ES-I3 (cell line): ENCODE measurements around the gene C10orf90.

Experiments used
- H3K36me3 ChIP-seq: 2 replicates; pipeline ENCODE4 v1.6.1; 2013; ENCODE audit warnings: mild to moderate bottlenecking, low read length, control low read depth, moderate library complexity; ENCODE audit not compliant: insufficient read depth
- H3K4me1 ChIP-seq: 2 replicates; pipeline ENCODE4 v1.6.1; 2013; ENCODE audit warnings: mild to moderate bottlenecking, control low read depth, low read length; ENCODE audit not compliant: insufficient read depth
- H3K9ac ChIP-seq: 2 replicates; pipeline ENCODE4 v1.6.1; 2013; ENCODE audit warnings: low read depth, mild to moderate bottlenecking, low read length, moderate library complexity
- H3K9me3 ChIP-seq: 2 replicates; pipeline ENCODE4 v1.6.1; 2013; ENCODE audit warnings: mild to moderate bottlenecking, low read length, moderate library complexity; ENCODE audit not compliant: control insufficient read depth, insufficient read depth

The C10orf90 gene

DNA sequence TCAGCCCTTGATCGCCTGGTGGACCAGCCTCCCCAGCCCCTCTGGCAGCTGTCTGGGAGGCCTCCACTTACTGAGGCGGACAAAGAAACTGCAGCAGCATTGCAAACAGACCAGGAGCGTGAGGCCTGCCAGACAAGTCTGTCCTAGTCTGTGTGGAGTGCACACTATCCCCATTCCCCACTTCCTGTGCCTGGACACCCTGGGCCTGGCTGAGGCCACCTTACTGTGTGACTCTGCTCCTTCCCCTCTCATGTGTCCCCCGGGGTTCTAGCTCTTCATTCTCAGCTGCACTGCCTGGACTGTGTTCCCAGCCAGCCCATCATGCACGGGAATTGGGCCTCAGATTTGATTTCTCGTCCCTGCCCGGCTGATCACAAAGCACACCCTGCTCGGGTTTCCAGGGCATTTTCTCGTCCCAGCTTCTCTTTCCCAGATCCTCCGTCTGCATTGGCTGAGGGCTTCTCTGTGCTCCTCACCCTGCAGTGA is 16.7 kb upstream of the C10orf90 start:
- no peak overlapping the region for H3K9ac ChIP-seq

DNA sequence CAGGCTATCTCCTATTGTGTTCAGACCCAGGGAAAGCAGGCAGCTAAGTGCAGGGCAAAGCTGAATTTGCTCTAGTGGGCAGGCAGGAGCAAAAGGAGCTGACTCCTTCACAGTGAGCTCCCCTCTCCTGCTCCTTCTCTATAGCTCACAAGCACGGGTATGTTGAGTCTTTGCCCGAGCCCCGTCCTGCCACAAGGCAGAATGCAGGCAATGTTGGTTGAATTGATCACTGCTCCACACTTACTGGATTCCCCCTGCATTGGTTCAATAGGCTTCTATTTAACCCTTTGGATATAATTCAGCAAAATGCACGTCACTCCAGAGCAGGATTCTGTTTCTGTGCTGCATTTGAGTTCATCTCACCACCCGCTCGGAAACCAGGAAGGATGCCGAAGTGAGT is 16.2 kb upstream of the C10orf90 start:
- no peak overlapping the region for H3K9ac ChIP-seq
- H3K36me3 ChIP-seq = no peaks in the 10 kb centered on the region
- 0 out of 2 replicates have a peak, but pooled peaks cover 6% of the 10 kb centered on the region for H3K4me1 ChIP-seq
- 0 out of 2 replicates have a peak, but pooled peaks cover 3% of the 10 kb centered on the region for H3K9me3 ChIP-seq

More for the DNA sequence above, 16.7 kb upstream of the C10orf90 start:
- Histone ChIP-seq H3K36me3 (no peaks in the 10 kb centered on the region), H3K4me1 (0 out of 2 replicates have a peak, but pooled peaks cover 6% of the 10 kb centered on the region), H3K9me3 (0 out of 2 replicates have a peak, but pooled peaks cover 3% of the 10 kb centered on the region)

GRCh38 chr10:126686268-126686667 is 15.8 kb upstream of the C10orf90 start:
- Histone ChIP-seq H3K4me1 (0 out of 2 replicates have a peak, but pooled peaks cover 6% of the 10 kb centered on the region), H3K9ac (no peak overlapping the region), H3K9me3 (0 out of 2 replicates have a peak, but pooled peaks cover 2% of the 10 kb centered on the region), H3K36me3 (no peaks in the 10 kb centered on the region)

DNA sequence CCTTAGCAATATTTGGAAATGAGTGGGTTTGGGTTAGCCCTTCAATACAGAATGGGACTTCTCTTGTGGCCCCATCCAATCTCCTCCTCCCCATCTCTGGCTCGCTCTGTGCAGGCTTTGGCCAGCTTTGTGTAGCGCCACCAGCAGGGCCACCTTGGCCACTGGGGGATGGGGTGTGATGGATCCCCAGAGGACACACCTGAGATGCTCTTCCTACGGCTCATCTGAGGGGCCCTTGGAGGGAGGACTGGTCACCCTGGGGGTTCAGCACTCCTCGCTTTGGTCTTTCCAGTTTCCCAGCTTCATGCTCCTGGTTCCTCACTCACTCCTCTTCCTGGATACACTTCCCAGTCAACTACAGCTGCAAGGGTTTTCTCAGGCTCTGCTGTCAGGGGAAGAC is 15.3 kb upstream of the C10orf90 start:
- 0 out of 2 replicates have a peak, but pooled peaks cover 6% of the 10 kb centered on the region for H3K4me1 ChIP-seq
- no peak overlapping the region for H3K9ac ChIP-seq
- H3K36me3 ChIP-seq = no peaks in the 10 kb centered on the region
- no peaks in the 10 kb centered on the region for H3K9me3 ChIP-seq

DNA sequence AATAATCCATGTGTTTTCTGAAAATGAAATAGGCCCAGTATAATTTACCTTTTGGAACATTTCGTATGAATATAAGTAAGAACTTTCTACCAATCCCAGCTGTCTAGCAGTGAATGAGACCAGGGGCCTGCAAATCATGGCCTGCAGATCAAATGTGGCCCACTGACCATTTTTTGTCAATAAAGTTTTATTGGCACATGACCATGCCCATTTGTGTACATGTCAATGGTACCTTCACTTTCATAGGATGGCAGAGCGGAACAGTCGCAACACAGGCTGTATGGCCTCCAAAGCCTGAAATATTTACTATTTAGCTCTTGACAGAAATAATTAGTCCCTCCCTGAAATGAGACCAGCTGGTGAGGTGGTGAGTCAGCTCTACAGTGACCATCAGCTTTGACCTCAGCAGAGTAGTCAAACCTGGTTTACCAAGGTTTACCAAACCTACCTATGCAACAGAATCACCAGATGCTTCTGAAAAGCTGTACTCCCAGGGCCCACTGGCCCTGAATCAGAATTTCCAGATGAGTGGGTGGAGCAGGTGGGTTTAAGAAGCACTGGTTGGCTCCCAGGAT is 13.8 kb upstream of the C10orf90 start:
- H3K9me3 ChIP-seq = no peaks in the 10 kb centered on the region
- no peak overlapping the region for H3K9ac ChIP-seq
- H3K36me3 ChIP-seq = no peaks in the 10 kb centered on the region
- H3K4me1 ChIP-seq = 0 out of 2 replicates have a peak, but pooled peaks cover 6% of the 10 kb centered on the region

DNA sequence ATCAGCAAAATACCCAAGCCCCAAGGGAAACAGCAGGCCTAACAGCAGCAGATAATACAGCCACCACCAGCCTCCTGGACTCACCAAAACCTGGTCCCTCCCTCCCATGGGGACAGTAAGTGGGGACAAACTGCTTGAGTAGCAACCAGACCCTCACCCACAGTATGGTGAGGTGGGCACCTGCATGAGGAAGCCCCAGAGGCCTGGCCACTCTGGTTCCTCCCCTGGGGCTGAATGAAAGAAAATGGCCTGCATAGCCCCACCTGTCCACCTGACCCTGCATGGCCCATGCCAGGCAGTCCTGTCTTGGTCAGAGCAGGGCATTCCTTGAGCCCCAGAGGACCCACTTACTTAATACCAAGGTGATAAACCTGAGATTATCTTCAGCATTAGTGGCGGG is 13.0 kb upstream of the C10orf90 start:
- no peaks in the 10 kb centered on the region for H3K36me3 ChIP-seq
- H3K4me1 ChIP-seq = 0 out of 2 replicates have a peak, but pooled peaks cover 6% of the 10 kb centered on the region
- no peak overlapping the region for H3K9ac ChIP-seq
- no peaks in the 10 kb centered on the region for H3K9me3 ChIP-seq

GRCh38 chr10:126675656-126676438 is 5.4 kb upstream of the C10orf90 start:
- Histone ChIP-seq H3K9ac (no peak overlapping the region), H3K36me3 (no peaks in the 10 kb centered on the region), H3K4me1 (no peaks in the 10 kb centered on the region), H3K9me3 (no peaks in the 10 kb centered on the region)

DNA sequence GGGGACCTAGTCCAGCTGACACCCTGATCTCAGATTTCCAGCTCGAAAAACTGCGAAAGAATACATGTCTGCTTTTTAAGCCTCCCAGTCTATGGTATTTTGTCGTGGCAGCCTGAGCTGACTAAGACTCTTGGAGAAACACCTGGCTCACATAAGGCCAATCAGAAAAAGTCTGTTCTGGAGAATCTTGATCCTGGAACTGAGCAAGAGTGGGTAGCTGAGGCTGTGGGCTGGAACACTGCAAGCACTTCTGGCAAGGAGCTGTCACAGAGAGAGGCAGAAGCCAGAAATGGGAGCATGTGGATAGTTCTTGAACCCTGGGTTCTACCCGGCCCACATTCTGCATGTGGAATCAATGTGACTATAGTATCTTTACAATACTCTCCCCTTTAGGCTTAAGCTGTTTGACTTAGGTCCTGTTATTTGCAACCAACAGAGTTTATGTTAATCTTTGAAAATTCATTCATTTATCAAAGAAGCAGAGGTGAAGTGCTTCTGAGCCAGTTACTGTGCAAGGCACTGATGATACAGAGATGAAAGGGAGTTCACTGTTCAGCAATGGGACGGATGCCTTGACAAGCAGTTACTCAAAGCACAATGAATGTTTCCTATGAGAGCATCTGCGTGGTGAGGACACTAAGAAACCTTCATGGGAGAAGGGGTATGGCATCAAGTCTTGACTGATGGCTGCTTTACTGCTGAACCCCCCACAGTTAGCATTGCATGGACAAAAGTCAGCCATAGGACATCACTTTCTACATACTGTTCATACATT is 4.4 kb upstream of the C10orf90 start:
- no peaks in the 10 kb centered on the region for H3K36me3 ChIP-seq
- no peak overlapping the region for H3K9ac ChIP-seq
- H3K9me3 ChIP-seq = no peaks in the 10 kb centered on the region
- H3K4me1 ChIP-seq = no peaks in the 10 kb centered on the region

DNA sequence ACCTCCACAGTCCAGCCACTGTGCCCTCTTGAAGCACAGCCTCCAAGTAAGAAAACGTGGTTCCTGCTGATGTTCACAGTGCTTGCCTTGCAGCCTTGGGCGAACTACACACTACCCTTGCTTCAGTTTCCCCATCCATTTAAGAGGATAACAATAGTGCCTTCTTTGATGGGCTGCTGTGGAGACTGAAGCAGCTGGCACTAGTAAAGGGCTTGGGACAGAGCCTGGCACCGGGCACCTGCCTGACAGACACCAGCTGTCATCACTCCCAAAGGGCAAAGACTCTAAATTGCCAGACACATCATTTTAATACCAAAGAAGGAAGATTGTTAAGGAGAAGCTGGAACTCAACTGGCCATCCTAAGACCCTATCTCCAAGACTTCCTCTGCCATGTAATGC is 3.1 kb upstream of the C10orf90 start:
- no peak overlapping the region for H3K9ac ChIP-seq
- H3K36me3 ChIP-seq = no peaks in the 10 kb centered on the region
- no peaks in the 10 kb centered on the region for H3K9me3 ChIP-seq
- no peaks in the 10 kb centered on the region for H3K4me1 ChIP-seq

DNA sequence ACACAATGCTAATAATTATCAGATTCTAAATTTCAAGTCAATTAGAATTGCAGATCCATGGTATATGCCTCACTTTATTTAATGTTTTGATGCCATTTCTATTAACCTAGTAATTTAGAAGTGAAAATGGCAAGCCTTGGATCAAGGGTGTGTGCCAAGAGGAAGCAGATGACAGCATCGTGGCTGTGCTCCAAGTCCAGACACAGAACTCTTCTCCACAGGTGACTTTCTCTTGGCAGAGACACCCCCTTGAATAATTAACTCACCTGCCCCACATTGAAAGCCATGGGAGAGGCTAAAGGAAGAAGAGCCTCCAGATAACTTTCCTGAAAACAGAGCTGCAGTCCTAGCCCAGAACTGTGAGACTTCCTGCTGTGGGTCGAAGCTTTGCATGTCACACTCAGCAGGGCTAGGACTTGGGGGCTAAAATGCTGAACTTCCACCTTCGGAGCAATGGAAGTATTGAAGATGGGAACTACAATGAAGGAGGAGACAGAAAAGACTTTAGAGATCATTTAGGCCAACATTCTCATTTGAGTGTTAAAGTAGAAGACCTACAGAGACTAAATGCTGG is 996 bp upstream of the C10orf90 start:
- Histone ChIP-seq H3K9me3 (no peaks in the 10 kb centered on the region), H3K4me1 (no peaks in the 10 kb centered on the region), H3K36me3 (no peaks in the 10 kb centered on the region), H3K9ac (no peak overlapping the region)

GRCh38 chr10:126670895-126671261 is 385 bp upstream of the C10orf90 start:
- no peaks in the 10 kb centered on the region for H3K4me1 ChIP-seq
- no peak overlapping the region for H3K9ac ChIP-seq
- H3K9me3 ChIP-seq = no peaks in the 10 kb centered on the region
- H3K36me3 ChIP-seq = no peaks in the 10 kb centered on the region

DNA sequence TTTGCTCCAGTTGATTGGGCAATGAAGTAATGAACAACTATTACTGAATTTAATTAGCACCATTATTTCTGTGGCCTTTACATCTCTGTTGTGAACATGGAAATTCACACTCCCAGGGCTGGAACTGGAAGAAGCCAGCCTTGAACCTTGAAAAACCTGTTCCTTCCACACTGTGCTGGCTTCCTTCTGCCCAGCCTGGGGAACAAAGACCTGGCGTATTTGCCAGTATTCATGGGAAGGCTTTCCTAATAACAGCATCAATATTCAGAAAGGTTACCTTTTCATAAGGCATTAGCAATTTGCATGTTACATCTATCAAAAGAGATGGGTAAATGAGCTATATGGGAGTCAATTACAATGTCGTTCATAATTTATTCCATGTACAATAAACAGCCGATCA is 1.3 kb downstream of the C10orf90 start:
- Histone ChIP-seq H3K9ac (no peak overlapping the region), H3K36me3 (no peaks in the 10 kb centered on the region), H3K4me1 (no peaks in the 10 kb centered on the region), H3K9me3 (no peaks in the 10 kb centered on the region)

DNA sequence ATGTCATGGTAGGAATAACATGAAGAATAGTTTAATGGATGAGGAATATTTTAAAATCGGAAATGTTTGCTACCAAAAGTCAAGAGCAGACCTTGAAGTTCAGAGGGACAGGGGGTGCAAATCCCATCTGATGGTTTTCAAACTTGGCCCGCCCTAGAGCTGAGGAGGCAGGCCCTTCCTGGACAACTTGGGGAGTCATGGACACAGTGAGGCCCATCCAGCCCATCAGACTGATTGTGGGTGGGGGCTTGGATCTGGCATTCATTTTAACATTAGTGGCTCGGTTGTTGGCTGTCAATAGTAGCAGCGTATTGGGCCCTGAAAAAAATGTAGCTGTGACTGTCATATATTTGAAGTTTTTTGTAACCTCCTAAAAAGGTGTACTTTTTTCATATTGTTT is 2.0 kb downstream of the C10orf90 start:
- Histone ChIP-seq H3K9ac (no peak overlapping the region), H3K36me3 (no peaks in the 10 kb centered on the region), H3K9me3 (no peaks in the 10 kb centered on the region), H3K4me1 (no peaks in the 10 kb centered on the region)

DNA sequence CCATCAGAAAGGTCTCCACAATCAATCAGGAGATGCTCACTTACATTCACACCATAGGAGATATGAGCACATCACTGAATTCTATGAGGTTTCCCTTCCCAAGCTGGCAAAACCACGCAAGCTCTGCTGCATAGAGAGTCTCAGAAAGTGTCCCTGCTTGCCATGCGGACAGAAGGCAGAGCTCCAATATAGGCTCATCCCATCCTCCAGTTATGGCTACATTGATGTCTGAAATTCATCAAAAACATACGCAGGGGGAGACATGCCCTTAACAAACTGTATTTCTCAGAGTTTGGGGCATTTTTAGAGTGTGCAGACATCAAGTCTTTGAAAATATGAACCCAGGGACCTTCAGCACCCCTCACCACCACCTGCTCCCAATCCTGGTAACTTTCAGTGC is 2.9 kb downstream of the C10orf90 start:
- no peak overlapping the region for H3K9ac ChIP-seq
- H3K9me3 ChIP-seq = no peaks in the 10 kb centered on the region
- no peaks in the 10 kb centered on the region for H3K36me3 ChIP-seq
- no peaks in the 10 kb centered on the region for H3K4me1 ChIP-seq
